GM18951 (cell line): ENCODE results near the gene CD200R1L.

Experiments used
- POLR2A ChIP-seq: IDR thresholded peaks from 4 replicates; pipeline ENCODE4 v1.6.1; 2011; ENCODE audit warnings: mild to moderate bottlenecking; ENCODE audit not compliant: insufficient read length, insufficient read depth; ENCODE audit errors: extremely low read depth
- in situ Hi-C: fragments of 300-500 bp; cut with MboI; formaldehyde crosslinking; loops from one replicate; pipeline ENCODE4 v1.12.0; 2022; ENCODE audit warnings: low sequenced_read_pairs, mixed read lengths, inconsistent platforms; ENCODE audit not compliant: unreplicated experiment

CD200R1L gene

GRCh38 chr3:112813723-112814171, 32.9 kb downstream of the CD200R1L start:
- in situ Hi-C loops = no loop called here
- no peak for TF ChIP-seq POLR2A

DNA sequence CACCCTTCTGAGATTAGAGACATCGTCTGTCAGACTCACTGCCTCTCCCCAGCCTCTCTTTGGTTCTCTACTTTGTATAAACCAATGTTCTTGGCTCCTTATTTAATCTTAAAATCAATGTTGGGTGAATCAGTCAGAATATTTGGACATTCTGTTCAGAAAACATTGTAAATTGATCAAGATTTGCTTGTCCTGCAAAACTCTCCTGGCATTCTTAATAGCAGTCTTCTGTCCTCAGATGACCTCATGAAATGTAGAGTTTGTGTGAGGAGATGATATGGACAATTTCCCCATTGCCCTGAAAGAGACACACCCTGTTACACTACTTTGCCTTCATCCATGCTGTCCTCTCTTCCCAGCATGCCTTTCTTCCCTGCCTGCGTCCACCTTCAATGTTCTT, 33.6 kb downstream of the CD200R1L start:
- in situ Hi-C loops = no loop called here
- TF ChIP-seq POLR2A = no peak

DNA sequence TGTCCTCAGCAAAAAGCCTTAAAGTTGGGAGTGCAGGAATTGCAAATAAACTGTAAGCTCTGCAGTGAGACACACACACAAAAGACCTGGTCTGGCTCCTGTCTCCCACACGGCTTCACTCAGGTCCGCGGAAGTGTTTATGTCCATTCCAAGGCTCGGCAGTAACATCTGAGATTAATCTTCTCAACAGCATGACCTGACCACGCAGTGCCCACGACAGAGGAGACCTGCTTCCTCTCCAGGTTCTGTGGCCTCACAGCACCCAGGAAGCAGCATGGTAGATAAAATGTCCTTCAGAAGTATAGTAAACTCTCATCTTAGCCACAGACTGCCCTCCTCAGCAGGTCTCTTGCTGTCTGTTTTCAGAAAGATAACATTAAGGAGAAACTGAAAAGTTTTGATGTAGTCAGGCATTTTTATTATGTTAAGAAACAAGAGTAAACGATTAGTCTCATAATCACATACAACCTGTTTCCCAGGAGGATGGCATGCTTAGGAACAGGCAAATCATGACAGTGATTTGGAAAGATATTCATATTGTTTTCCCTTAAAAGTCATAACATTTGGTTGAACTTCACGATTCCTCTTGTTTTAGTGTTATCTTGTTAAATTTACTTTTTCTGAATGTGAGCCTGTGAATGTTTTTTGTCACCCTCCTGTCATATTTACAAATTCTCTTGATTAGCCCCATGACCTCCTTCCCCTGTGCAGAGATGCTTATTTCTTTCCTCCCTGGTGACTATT, 34.6 kb downstream of the CD200R1L start:
- no peak for TF ChIP-seq POLR2A
- in situ Hi-C loops = no loop called here

GRCh38 chr3:112811131-112811884, 35.4 kb downstream of the CD200R1L start:
- TF ChIP-seq POLR2A = no peak

GRCh38 chr3:112810561-112810960, 36.1 kb downstream of the CD200R1L start:
- in situ Hi-C loops = no loop called here
- no peak for TF ChIP-seq POLR2A

More at GRCh38 chr3:112811131-112811884, 35.4 kb downstream of the CD200R1L start:
- in situ Hi-C loops = no loop called here

DNA sequence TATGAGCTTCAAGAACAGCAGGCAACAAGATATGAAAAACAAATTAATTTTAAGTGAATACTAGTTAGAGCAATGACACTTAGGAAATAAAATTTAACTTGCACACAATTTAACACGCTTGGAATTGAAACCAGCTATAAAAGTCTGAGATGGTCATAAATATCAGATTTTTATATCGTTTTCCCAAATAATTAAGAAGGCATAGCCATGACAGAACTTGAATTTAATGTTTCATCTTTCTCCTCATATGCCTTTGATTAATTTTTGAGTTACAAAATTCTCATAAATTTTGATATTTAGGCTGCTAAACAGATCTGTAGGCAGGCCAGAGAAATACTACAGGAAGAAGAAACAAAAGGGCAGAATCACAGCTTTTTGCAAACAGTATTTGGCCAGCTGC, 38.5 kb downstream of the CD200R1L start:
- TF ChIP-seq POLR2A = no peak
- in situ Hi-C loops = no loop called here

DNA sequence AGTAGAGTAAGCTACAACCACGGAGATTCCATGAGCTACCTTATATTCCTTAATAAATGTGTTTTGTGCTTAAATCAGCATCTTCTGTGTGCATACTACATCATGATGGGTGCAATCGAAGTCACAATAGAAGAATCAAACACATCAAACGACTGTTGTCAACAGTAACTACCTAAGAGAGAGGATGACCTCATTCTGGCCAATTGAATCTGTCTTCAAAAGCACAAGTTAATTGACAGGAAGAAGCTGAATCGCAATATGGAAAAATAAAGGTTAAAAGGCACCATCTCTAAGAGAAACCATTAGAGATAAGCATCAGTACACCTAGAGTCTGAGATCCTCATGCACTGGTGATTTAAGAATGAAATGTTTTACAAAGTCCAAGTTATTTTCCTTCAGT, 39.0 kb downstream of the CD200R1L start:
- in situ Hi-C loops = no loop called here
- no peak for TF ChIP-seq POLR2A

DNA sequence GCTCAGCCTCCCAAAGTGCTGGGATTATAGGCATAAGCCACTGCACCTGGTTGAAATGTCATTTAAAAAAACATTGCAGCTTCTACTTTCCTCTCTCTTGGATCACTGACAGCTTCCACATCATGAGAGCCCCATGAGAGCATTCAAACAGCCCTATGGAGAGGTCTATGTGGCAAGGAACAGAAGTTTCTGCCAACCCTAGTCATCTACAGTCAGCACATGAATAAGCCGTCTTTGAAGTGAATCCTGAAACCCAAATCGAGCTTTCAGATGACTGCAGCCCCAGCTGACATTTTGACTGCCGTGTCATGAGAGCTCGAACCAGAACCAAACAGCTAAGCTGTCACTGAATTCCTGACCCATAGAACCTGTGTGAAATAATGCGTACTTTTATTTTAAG, 39.8 kb downstream of the CD200R1L start:
- in situ Hi-C loops = no loop called here
- TF ChIP-seq POLR2A = no peak

DNA sequence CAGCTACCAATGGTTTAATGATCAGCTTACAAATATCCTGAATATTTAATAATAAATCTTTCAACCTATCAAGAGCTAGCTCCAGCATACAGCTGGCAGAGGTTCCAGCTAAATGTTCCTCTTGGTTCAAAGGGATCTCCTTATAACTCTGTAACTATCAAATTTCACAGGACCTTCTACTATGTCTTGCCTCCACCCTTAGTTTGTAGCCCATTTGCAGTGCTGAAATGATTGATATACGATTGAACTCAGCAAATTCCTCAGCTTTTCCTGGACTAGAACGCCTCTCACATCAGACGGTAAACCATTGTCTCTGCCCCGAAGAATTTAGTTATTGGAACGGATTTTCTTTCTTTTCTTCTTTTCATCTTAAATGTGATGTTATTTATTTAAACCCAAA, 41.5 kb downstream of the CD200R1L start:
- in situ Hi-C loops = no loop called here
- TF ChIP-seq POLR2A = no peak

GRCh38 chr3:112804021-112804420, 42.6 kb downstream of the CD200R1L start:
- in situ Hi-C loops = no loop called here
- no peak for TF ChIP-seq POLR2A

GRCh38 chr3:112803467-112803866, 43.2 kb downstream of the CD200R1L start:
- no peak for TF ChIP-seq POLR2A
- in situ Hi-C loops = no loop called here

DNA sequence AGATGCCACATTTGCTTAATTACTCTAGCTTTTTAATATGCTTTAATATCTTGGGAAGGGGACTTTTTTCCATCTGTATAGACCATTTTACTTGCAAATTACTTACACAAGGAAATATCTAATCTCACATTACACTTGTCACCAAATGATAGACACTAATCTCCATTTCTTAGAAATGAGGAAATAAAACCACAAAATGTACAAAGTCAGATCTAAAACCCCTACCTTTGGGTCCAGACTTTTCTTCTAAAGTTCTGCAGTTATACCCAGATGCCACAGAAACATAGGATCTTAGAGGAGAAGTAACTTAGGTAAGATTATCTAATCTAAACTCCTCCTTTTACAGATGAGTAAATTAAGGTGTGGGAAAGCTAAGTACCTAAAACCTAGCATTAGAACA, 44.3 kb downstream of the CD200R1L start:
- in situ Hi-C loops = no loop called here
- TF ChIP-seq POLR2A = no peak

- in situ Hi-C loops = no loop called here
- TF ChIP-seq POLR2A = no peak
Observed at GRCh38 chr3:112799946-112800345, 46.7 kb downstream of the CD200R1L start.

- in situ Hi-C loops = no loop called here
- no peak for TF ChIP-seq POLR2A
Observed at GRCh38 chr3:112794622-112795172, 52.0 kb downstream of the CD200R1L start.
